ENCODE results near the gene FHIT. TPM values are rescaled to one million over a fixed set of nuclear protein-coding genes. Genes with fewer than 3 reads are reported as not detected.

FHIT gene
- total and polyA plus RNA-seq, 2 experiments from 2014 or later, result 0.22 to 0.90 TPM

DNA sequence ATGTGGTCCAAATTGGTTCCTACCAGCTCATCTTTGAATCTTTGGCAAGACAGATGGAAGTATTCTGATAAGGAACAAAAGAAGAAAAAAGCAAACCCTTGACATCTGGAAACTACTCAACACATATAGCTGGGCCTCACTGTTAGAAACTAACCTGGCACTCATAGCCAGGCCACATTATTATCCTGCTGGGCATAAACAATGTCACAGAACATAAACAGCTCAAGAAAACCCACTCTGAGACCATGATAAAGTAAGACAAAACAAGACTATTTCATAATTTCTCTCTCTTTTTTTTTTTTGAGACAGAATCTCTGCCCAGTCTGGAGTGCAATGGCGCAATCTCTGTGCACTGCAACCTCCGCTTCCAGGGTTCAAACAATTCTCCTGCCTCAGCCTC lies 1093.2 kb downstream of the FHIT start:
- Histone ChIP-seq H3K9me3 (ENCODE audit: low read depth) (no peaks in the 10 kb centered on the region), H4K20me1 (ENCODE audit: insufficient read depth) (no peaks in the 10 kb centered on the region), H2AFZ (no peak overlapping the region), H3K27ac (no peak overlapping the region), H3F3A (ENCODE audit: insufficient read depth) (no peaks in the 10 kb centered on the region), H3K4me1 (ENCODE audit: insufficient read depth) (no peaks in the 10 kb centered on the region), H3K9ac (no peak overlapping the region), H3K27me3 (replicated peaks; ENCODE audit: insufficient read depth) (no peaks in the 10 kb centered on the region), H3K79me2 (ENCODE audit: insufficient read depth) (no peaks in the 10 kb centered on the region), H3K4me3 (no peak overlapping the region), H3K36me3 (ENCODE audit: low read depth) (no peaks in the 10 kb centered on the region), H3K9me2 (ENCODE audit: insufficient read depth) (no peaks in the 10 kb centered on the region), H3K4me2 (ENCODE audit: unreplicated experiment) (no peak overlapping the region)
- in situ Hi-C loops (cut with MboI), result no loop called here
- DNase-seq, result no peak
- 85 to 90% methylated on average over 2 of the region's 2 CpGs for WGBS, 2 experiments (ENCODE audit: low coverage in 1 of 2, low lambda C conversion rate in 2 of 2, missing lambda C conversion rate in 2 of 2)
- TF ChIP-seq EZH2 (IDR thresholded peaks at IDR 0.05; ENCODE audit: insufficient read depth, poor library complexity, severe bottlenecking), result no peak
- no peak for TF ChIP-seq EZH2phosphoT487 (IDR thresholded peaks at IDR 0.05; ENCODE audit: insufficient read depth, low read depth)

DNA sequence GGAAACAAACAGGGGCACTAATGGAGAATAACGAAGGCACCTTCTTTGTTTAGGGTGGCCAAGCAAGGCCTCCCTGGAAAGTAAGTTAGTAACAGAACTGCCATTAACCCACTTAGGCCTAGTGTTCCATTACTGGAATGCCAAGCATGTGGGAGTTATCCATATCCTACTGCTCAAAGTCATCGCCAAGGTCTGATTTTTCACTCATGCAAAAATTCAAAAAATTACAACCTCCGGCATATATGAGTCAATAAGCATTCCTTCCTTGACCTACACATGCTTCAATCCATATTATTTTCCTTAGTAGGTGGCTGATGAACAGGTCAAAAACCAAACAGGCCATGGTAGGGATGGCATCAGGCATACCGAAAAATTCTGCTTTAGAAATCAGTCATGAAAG lies 1097.2 kb downstream of the FHIT start:
- Histone ChIP-seq H3K36me3 (ENCODE audit: low read depth) (no peaks in the 10 kb centered on the region), H3K4me1 (ENCODE audit: insufficient read depth) (no peaks in the 10 kb centered on the region), H3F3A (ENCODE audit: insufficient read depth) (no peaks in the 10 kb centered on the region), H3K4me3 (no peak overlapping the region), H4K20me1 (ENCODE audit: insufficient read depth) (no peaks in the 10 kb centered on the region), H3K4me2 (ENCODE audit: unreplicated experiment) (no peak overlapping the region), H3K9ac (no peak overlapping the region), H3K9me2 (ENCODE audit: insufficient read depth) (no peaks in the 10 kb centered on the region), H3K79me2 (ENCODE audit: insufficient read depth) (no peaks in the 10 kb centered on the region), H3K27me3 (replicated peaks; ENCODE audit: insufficient read depth) (no peaks in the 10 kb centered on the region), H3K9me3 (ENCODE audit: low read depth) (no peaks in the 10 kb centered on the region), H2AFZ (no peak overlapping the region), H3K27ac (no peak overlapping the region)
- DNase-seq, result no peak
- in situ Hi-C loops (cut with MboI), result no loop called here
- WGBS, 2 experiments (ENCODE audit: low coverage in 1 of 2, low lambda C conversion rate in 2 of 2, missing lambda C conversion rate in 2 of 2), result 54 to 74% methylated on average over 4 of the region's 4 CpGs
- no peak for TF ChIP-seq EZH2 (IDR thresholded peaks at IDR 0.05; ENCODE audit: insufficient read depth, poor library complexity, severe bottlenecking)
- no peak for TF ChIP-seq EZH2phosphoT487 (IDR thresholded peaks at IDR 0.05; ENCODE audit: insufficient read depth, low read depth)

DNA sequence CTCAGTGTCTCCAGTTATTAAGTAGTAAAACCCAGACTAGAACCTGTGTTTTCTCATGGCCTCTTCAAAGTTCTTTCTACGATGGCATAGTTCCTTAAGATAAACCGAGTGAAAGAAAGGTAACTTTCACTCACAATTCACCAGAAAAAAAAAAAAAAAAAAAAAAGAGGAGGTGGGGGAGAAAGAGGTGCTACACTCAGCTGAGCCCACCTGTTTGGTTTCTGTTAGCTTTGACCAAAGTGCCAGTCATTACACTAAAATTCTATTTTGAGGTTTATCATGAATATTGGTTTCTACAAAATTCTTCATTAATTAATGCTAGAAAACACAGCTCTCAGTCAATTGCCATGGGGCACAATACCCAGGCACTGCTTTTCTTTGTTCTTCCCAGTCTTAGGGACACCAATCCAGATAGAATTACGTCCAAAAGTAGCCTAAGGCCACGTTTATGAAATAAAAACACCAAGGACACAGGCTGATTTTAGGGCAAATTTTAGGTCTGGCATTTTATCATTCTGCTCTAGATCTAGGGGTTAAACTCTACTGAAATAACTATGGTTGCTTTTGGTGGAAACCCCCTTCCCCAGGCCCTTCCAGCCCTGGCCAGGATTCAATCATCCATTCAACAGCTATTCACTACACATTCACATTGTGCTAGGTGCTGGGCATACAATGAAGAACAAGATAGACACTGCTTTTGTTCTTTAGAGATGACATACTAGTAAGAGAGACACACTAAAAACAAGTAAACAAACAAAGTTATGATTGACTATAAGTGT lies 1097.8 kb downstream of the FHIT start:
- H3K4me1 ChIP-seq (ENCODE audit: insufficient read depth), result no peaks in the 10 kb centered on the region
- TF ChIP-seq EZH2 (IDR thresholded peaks at IDR 0.05; ENCODE audit: insufficient read depth, poor library complexity, severe bottlenecking), result no peak

DNA sequence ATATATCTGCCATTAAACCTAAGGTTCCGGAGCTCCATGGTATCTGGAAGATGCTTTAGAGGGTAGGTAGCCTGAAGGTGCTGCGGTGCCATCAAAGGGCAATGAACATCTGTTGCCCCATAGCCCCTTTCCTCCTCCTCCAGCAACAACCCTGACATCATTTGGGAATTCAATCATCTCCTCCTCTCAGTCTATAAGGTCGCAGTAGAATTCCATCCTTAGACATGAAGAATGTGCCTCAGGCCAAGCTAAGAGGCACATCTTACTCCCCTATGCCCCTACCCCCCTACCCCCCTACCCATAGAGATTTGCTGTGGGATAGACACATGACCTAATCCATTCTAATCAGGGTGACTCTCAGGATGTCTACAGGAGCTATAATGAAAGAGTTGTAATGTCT lies 1101.8 kb downstream of the FHIT start:
- no peaks in the 10 kb centered on the region for H3K4me1 ChIP-seq (ENCODE audit: insufficient read depth)
- no peak overlapping the region for H3K4me3 ChIP-seq
- H4K20me1 ChIP-seq (ENCODE audit: insufficient read depth), result no peaks in the 10 kb centered on the region
- no peaks in the 10 kb centered on the region for H3K36me3 ChIP-seq (ENCODE audit: low read depth)
- no peaks in the 10 kb centered on the region for H3F3A ChIP-seq (ENCODE audit: insufficient read depth)
- no peaks in the 10 kb centered on the region for H3K27me3 ChIP-seq (replicated peaks; ENCODE audit: insufficient read depth)
- H3K9me3 ChIP-seq (ENCODE audit: low read depth), result no peaks in the 10 kb centered on the region
- 38 to 58% methylated on average over 3 of the region's 3 CpGs for WGBS, 2 experiments (ENCODE audit: low coverage in 1 of 2, low lambda C conversion rate in 2 of 2, missing lambda C conversion rate in 2 of 2)
- no peak overlapping the region for H3K9ac ChIP-seq
- TF ChIP-seq EZH2 (IDR thresholded peaks at IDR 0.05; ENCODE audit: insufficient read depth, poor library complexity, severe bottlenecking) (no peak), EZH2phosphoT487 (IDR thresholded peaks at IDR 0.05; ENCODE audit: insufficient read depth, low read depth) (no peak)
- no peaks in the 10 kb centered on the region for H3K79me2 ChIP-seq (ENCODE audit: insufficient read depth)
- in situ Hi-C loops (cut with MboI), result no loop called here
- no peaks in the 10 kb centered on the region for H3K9me2 ChIP-seq (ENCODE audit: insufficient read depth)
- no peak overlapping the region for H3K4me2 ChIP-seq (ENCODE audit: unreplicated experiment)
- DNase-seq, result no peak
- H3K27ac ChIP-seq, result no peak overlapping the region
- H2AFZ ChIP-seq, result no peak overlapping the region

More for the DNA sequence above, 1097.8 kb downstream of the FHIT start:
- Histone ChIP-seq H3K27ac (no peak overlapping the region), H3K27me3 (replicated peaks; ENCODE audit: insufficient read depth) (no peaks in the 10 kb centered on the region), H4K20me1 (ENCODE audit: insufficient read depth) (no peaks in the 10 kb centered on the region), H3K9ac (no peak overlapping the region), H3K9me3 (ENCODE audit: low read depth) (no peaks in the 10 kb centered on the region), H3K9me2 (ENCODE audit: insufficient read depth) (no peaks in the 10 kb centered on the region), H3K4me2 (ENCODE audit: unreplicated experiment) (no peak overlapping the region), H3F3A (ENCODE audit: insufficient read depth) (no peaks in the 10 kb centered on the region), H3K4me3 (no peak overlapping the region), H3K36me3 (ENCODE audit: low read depth) (no peaks in the 10 kb centered on the region), H3K79me2 (ENCODE audit: insufficient read depth) (no peaks in the 10 kb centered on the region), H2AFZ (no peak overlapping the region)
- 30 to 39% methylated on average over 4 of the region's 4 CpGs for WGBS, 2 experiments (ENCODE audit: low coverage in 1 of 2, low lambda C conversion rate in 2 of 2, missing lambda C conversion rate in 2 of 2)
- in situ Hi-C loops (cut with MboI), result no loop called here
- DNase-seq, result no peak

Measured in GM23248 (cell line).